ENCODE data around the gene RFX3.

RFX3 gene

DNA sequence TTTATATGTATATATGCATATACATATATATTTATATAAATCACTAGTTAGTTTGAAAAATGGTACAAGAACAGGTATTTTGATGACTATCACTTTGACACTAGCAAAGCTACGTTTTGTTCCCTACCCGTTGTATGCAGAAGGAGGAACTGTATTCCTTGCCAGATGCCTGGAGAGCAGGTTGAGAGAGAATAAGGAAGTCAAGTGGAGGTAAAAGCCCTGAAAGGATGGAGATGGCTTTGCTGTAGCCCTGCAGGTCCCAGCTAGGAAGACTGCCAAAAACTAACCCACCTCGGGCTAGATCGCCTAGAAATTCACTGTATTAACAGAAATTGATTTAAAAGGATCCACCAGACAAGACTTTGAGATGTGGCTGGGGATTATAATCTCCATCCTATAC, 229.3 kb downstream of the RFX3 start:
- H3K27me3 ChIP-seq (ENCODE audit: control insufficient read depth in 1 of 2, insufficient read depth in 2 of 2, low read length in 2 of 2), result no peaks in the 10 kb centered on the region

DNA sequence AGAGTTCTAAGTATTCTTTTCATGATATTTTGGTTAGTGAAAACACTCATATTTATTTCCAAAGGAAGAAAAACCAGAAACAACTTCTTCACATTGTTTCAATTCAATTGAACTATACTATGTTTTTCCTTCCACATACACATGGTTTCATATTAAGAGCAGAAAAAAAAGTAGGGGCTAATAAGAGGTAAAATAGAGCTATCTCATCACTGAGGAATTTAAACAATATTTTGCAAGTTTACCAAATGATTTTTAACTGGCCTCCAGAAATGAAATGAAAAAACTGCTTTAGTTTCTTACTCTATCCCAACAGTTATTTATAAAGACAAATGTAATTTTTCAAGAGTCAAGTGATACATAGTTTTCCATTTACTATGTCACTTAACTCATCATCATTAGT, 233.5 kb downstream of the RFX3 start:
- Histone ChIP-seq H3K27ac (ENCODE audit: low read depth, low read length) (no peak overlapping the region), H3K4me3 (ENCODE audit: low read depth in 1 of 2, low read length in 2 of 2) (no peak overlapping the region), H3K27me3 (ENCODE audit: control insufficient read depth in 1 of 2, insufficient read depth in 2 of 2, low read length in 2 of 2) (no peaks in the 10 kb centered on the region)

More for the DNA sequence above, 229.3 kb downstream of the RFX3 start:
- Histone ChIP-seq H3K27ac (ENCODE audit: low read depth, low read length) (no peak overlapping the region), H3K4me3 (ENCODE audit: low read depth in 1 of 2, low read length in 2 of 2) (no peak overlapping the region), H3K36me3 (ENCODE audit: insufficient read depth, low read length) (no peaks in the 10 kb centered on the region), H3K9ac (ENCODE audit: low read length) (no peak overlapping the region), H3K4me1 (ENCODE audit: insufficient read depth, low read length) (no peaks in the 10 kb centered on the region), H3K9me3 (ENCODE audit: low read length) (no peaks in the 10 kb centered on the region)

DNA sequence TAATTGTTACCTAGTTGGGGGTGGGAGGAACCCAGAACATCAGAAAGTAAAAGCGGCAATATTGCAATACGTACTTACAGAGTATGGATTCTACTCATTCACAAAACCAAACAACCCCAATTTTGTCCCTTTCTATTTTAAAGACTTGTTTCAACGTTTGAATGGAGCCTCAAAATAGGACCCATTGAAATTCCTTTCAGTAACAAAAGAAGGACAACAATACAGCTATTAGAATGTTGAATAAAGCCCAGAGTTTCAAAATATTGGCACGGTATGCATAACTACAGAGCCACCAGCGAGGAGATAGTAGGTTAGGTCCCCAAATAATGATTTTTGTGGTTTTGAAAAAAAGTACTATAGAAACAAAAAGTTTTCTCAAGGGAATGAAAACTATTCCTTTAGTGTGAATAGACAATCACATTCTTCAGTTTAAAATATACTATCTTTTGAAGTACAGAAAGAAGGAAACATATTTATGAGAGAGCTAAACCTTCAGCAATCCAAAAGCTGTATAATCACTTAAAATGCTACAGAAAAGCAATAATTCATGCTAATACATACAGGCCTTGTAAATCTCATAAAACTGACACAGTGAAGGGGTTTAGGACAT, 235.5 kb downstream of the RFX3 start:
- peaks cover 16% of the 10 kb centered on the region for H3K36me3 ChIP-seq (ENCODE audit: insufficient read depth, low read length)
- H3K4me1 ChIP-seq (ENCODE audit: insufficient read depth, low read length), result no peaks in the 10 kb centered on the region
- H3K9ac ChIP-seq (ENCODE audit: low read length), result no peak overlapping the region
- H3K27me3 ChIP-seq (ENCODE audit: control insufficient read depth in 1 of 2, insufficient read depth in 2 of 2, low read length in 2 of 2), result no peaks in the 10 kb centered on the region
- no peaks in the 10 kb centered on the region for H3K9me3 ChIP-seq (ENCODE audit: low read length)
- H3K27ac ChIP-seq (ENCODE audit: low read depth, low read length), result no peak overlapping the region
- H3K4me3 ChIP-seq (ENCODE audit: low read depth in 1 of 2, low read length in 2 of 2), result no peak overlapping the region

More for the DNA sequence above, 233.5 kb downstream of the RFX3 start:
- no peaks in the 10 kb centered on the region for H3K9me3 ChIP-seq (ENCODE audit: low read length)
- no peaks in the 10 kb centered on the region for H3K4me1 ChIP-seq (ENCODE audit: insufficient read depth, low read length)
- no peak overlapping the region for H3K9ac ChIP-seq (ENCODE audit: low read length)
- peaks cover 9% of the 10 kb centered on the region for H3K36me3 ChIP-seq (ENCODE audit: insufficient read depth, low read length)

DNA sequence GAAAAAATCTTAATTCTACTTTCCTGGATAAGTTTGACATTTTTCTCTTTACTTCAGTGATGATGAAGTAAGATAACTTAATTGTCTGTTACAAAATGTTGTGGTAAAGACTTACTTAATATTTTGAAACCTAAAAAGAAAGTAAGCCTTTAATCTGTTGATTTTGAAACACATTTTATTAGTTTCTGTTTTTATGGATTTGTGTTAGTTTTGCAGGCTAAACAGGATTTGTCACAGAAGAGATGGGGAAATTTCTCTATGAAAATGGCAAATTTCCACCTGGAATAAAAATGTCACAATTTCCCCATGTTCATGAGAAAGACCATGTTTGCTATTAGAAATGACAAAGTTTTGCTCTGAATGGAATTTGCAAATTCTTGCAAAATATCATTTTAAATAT, 237.1 kb downstream of the RFX3 start:
- H3K36me3 ChIP-seq (ENCODE audit: insufficient read depth, low read length), result peaks cover 16% of the 10 kb centered on the region
- no peak overlapping the region for H3K27ac ChIP-seq (ENCODE audit: low read depth, low read length)
- no peaks in the 10 kb centered on the region for H3K27me3 ChIP-seq (ENCODE audit: control insufficient read depth in 1 of 2, insufficient read depth in 2 of 2, low read length in 2 of 2)
- H3K9ac ChIP-seq (ENCODE audit: low read length), result no peak overlapping the region
- H3K4me3 ChIP-seq (ENCODE audit: low read depth in 1 of 2, low read length in 2 of 2), result no peak overlapping the region
- no peaks in the 10 kb centered on the region for H3K4me1 ChIP-seq (ENCODE audit: insufficient read depth, low read length)
- no peaks in the 10 kb centered on the region for H3K9me3 ChIP-seq (ENCODE audit: low read length)

DNA sequence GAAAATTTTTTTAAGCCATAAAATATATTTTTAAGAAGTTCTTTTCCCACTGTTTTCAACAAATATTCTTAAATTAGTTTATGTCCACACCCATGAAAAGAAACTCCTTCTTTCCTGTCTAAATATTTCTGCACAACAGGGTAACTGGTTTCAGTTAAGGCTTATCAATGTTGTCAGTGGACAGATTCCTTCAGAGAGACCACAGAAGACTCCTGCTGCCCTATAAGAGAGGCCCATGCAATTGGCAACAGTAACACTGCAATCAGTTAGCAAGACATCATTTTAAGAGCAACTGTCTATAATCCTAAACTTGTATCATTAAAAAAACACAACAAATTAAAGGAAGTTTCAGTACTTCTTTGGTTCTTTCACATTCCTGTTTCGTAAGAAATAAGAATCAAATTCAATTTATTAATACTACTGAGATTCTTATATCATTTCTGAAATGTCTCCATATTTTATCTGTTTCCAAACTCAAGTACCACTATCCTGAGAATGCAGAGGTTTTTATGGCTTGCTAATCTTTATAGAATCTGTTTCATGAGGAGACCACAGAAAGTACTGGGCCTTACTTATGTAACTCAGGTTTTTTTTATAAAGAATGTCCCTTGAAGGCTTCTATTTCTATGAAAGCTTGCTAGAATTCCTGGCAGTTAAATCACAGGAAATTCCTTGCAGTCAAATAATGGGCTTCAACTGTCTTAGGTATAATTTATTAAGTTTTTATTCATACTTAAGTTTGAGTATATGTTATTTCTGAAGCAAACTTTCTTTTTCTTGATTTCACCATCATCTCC, 240.2 kb downstream of the RFX3 start:
- no peak overlapping the region for H3K27ac ChIP-seq (ENCODE audit: low read depth, low read length)
- H3K27me3 ChIP-seq (ENCODE audit: control insufficient read depth in 1 of 2, insufficient read depth in 2 of 2, low read length in 2 of 2), result no peaks in the 10 kb centered on the region

DNA sequence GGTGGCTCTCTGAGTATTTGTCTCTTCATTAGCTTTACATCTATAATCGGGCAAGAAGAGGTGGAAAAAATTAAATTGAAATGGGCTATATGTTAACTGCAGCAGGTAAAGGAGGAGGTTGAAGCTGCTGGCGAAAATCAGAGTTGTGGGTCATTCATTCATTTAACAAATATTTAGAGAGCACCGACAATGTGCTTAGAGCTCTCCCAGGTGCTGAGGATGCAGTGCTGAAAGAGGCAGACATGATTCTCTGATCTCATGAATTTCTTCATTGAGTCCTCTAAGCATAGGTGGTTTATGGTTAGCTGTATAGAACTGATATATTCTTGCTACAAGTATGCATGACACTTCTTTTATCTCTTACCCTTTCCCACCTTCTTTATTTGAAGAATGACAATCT, 243.4 kb downstream of the RFX3 start:
- no peaks in the 10 kb centered on the region for H3K27me3 ChIP-seq (ENCODE audit: control insufficient read depth in 1 of 2, insufficient read depth in 2 of 2, low read length in 2 of 2)
- no peak overlapping the region for H3K4me3 ChIP-seq (ENCODE audit: low read depth in 1 of 2, low read length in 2 of 2)
- no peak overlapping the region for H3K27ac ChIP-seq (ENCODE audit: low read depth, low read length)
- H3K9ac ChIP-seq (ENCODE audit: low read length), result no peak overlapping the region
- peaks cover 8% of the 10 kb centered on the region for H3K36me3 ChIP-seq (ENCODE audit: insufficient read depth, low read length)
- H3K9me3 ChIP-seq (ENCODE audit: low read length), result no peaks in the 10 kb centered on the region
- H3K4me1 ChIP-seq (ENCODE audit: insufficient read depth, low read length), result no peaks in the 10 kb centered on the region

More for the DNA sequence above, 240.2 kb downstream of the RFX3 start:
- Histone ChIP-seq H3K4me1 (ENCODE audit: insufficient read depth, low read length) (no peaks in the 10 kb centered on the region), H3K4me3 (ENCODE audit: low read depth in 1 of 2, low read length in 2 of 2) (no peak overlapping the region), H3K9me3 (ENCODE audit: low read length) (no peaks in the 10 kb centered on the region), H3K9ac (ENCODE audit: low read length) (no peak overlapping the region), H3K36me3 (ENCODE audit: insufficient read depth, low read length) (peaks cover 16% of the 10 kb centered on the region)

DNA sequence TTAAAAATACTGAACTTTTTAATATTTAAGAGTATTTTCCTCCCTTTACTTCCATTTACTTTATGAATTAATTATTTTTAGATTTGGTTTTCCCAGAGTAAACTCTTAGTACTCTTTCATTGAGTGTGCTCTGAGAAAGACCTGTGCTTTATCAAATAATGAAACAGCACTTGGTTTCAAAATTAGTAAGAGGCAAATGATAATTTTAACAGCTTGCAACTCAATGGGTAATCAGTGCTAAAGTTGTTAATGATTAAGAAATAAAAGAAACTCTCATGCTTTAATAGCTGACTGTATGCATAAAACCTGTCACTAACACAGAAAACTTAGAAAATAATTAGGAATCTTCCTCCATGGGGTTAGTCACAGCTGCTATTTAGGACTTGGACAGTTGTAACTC, 244.4 kb downstream of the RFX3 start:
- Histone ChIP-seq H3K9ac (ENCODE audit: low read length) (no peak overlapping the region), H3K9me3 (ENCODE audit: low read length) (no peaks in the 10 kb centered on the region), H3K27ac (ENCODE audit: low read depth, low read length) (no peak overlapping the region), H3K4me3 (ENCODE audit: low read depth in 1 of 2, low read length in 2 of 2) (no peak overlapping the region), H3K27me3 (ENCODE audit: control insufficient read depth in 1 of 2, insufficient read depth in 2 of 2, low read length in 2 of 2) (no peaks in the 10 kb centered on the region), H3K36me3 (ENCODE audit: insufficient read depth, low read length) (no peaks in the 10 kb centered on the region), H3K4me1 (ENCODE audit: insufficient read depth, low read length) (no peaks in the 10 kb centered on the region)

DNA sequence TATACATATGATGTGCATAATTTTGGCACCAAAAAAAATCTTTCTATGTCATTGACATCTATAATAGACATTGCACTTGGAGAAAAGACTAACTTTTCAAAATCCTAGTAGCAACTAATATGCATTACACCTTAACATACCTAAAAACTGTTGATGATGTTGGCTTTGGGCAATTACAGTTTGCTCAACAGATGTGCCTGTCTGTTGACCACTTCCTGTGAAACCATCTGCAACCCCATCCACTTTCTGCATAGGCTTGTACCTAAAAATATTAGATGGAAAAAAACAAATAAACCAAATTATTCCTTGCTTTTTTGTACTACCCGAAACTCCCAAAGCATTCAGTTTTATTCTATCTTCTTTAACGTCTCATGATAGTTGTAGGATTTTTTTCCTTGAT, 248.6 kb downstream of the RFX3 start:
- Histone ChIP-seq H3K27ac (ENCODE audit: low read depth, low read length) (no peak overlapping the region), H3K27me3 (ENCODE audit: control insufficient read depth in 1 of 2, insufficient read depth in 2 of 2, low read length in 2 of 2) (no peaks in the 10 kb centered on the region), H3K4me3 (ENCODE audit: low read depth in 1 of 2, low read length in 2 of 2) (no peak overlapping the region), H3K9me3 (ENCODE audit: low read length) (no peaks in the 10 kb centered on the region), H3K4me1 (ENCODE audit: insufficient read depth, low read length) (no peaks in the 10 kb centered on the region), H3K9ac (ENCODE audit: low read length) (no peak overlapping the region), H3K36me3 (ENCODE audit: insufficient read depth, low read length) (peaks cover 5% of the 10 kb centered on the region)

DNA sequence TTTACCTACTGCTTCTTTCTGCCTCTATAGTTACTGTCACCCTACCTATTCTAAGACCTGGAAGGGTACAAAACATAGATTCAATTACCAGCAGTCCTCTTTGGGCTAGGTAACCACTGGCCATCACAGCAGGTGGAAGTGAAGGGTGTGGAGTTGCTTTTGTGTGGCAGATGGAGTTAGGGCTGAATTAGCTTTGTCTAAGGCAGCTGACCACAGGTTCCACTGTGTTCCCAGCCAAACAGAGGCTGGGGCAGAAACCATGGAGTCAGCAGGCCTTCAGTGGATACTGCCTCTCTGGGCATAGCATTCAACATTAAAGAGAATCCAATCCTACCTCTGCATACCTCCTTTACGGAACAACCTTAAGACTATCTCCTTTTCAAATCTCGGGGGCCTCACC, 254.2 kb downstream of the RFX3 start:
- H3K27ac ChIP-seq (ENCODE audit: low read depth, low read length), result no peak overlapping the region
- peaks cover 10% of the 10 kb centered on the region for H3K36me3 ChIP-seq (ENCODE audit: insufficient read depth, low read length)
- no peak overlapping the region for H3K9ac ChIP-seq (ENCODE audit: low read length)
- no peaks in the 10 kb centered on the region for H3K27me3 ChIP-seq (ENCODE audit: control insufficient read depth in 1 of 2, insufficient read depth in 2 of 2, low read length in 2 of 2)
- no peak overlapping the region for H3K4me3 ChIP-seq (ENCODE audit: low read depth in 1 of 2, low read length in 2 of 2)
- H3K9me3 ChIP-seq (ENCODE audit: low read length), result no peaks in the 10 kb centered on the region
- no peaks in the 10 kb centered on the region for H3K4me1 ChIP-seq (ENCODE audit: insufficient read depth, low read length)

DNA sequence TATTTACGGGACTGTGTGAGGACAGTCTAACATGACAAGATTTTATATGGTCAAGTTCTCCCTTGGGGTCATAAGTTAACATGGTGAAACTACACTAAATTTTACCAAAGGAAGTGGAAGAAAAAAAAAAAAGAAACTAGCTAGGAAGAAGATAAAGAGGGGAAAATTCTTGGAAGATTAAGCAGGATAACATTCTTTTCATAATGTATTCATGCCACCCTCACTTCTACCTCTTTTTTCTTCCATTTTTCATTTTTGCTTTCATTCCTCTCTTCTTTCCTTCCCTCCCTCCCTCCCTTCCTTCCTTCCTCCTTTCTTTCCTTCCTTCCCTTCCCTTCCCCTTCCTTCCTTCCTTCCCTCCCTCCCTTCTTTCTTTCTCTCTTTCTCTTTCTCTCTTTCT, 254.6 kb downstream of the RFX3 start:
- no peaks in the 10 kb centered on the region for H3K9me3 ChIP-seq (ENCODE audit: low read length)
- H3K36me3 ChIP-seq (ENCODE audit: insufficient read depth, low read length), result peaks cover 10% of the 10 kb centered on the region
- H3K4me3 ChIP-seq (ENCODE audit: low read depth in 1 of 2, low read length in 2 of 2), result no peak overlapping the region
- H3K27me3 ChIP-seq (ENCODE audit: control insufficient read depth in 1 of 2, insufficient read depth in 2 of 2, low read length in 2 of 2), result no peaks in the 10 kb centered on the region
- no peaks in the 10 kb centered on the region for H3K4me1 ChIP-seq (ENCODE audit: insufficient read depth, low read length)
- H3K9ac ChIP-seq (ENCODE audit: low read length), result no peak overlapping the region
- H3K27ac ChIP-seq (ENCODE audit: low read depth, low read length), result no peak overlapping the region

DNA sequence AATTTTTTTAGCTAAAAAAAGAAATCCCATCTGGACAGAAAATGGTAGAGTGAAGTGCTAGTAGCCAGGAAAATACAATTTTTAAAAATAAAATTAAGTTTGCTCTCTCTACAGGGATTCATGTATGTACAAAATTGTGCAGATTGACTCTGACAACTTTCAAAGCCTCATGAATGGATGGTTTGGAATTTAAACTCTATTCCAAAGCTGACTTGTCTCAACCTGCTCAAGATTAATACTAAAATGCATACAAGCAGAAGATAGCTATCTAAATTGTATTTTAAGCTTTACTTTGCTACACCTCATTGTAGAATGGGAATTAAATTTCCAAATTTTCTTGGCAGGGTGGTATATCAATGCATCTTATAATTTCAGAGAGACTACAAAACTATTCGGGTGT, 257.6 kb downstream of the RFX3 start:
- no peaks in the 10 kb centered on the region for H3K27me3 ChIP-seq (ENCODE audit: control insufficient read depth in 1 of 2, insufficient read depth in 2 of 2, low read length in 2 of 2)
- H3K27ac ChIP-seq (ENCODE audit: low read depth, low read length), result no peak overlapping the region
- no peak overlapping the region for H3K9ac ChIP-seq (ENCODE audit: low read length)
- H3K9me3 ChIP-seq (ENCODE audit: low read length), result no peaks in the 10 kb centered on the region
- peaks cover 8% of the 10 kb centered on the region for H3K36me3 ChIP-seq (ENCODE audit: insufficient read depth, low read length)
- no peak overlapping the region for H3K4me3 ChIP-seq (ENCODE audit: low read depth in 1 of 2, low read length in 2 of 2)
- H3K4me1 ChIP-seq (ENCODE audit: insufficient read depth, low read length), result no peaks in the 10 kb centered on the region

DNA sequence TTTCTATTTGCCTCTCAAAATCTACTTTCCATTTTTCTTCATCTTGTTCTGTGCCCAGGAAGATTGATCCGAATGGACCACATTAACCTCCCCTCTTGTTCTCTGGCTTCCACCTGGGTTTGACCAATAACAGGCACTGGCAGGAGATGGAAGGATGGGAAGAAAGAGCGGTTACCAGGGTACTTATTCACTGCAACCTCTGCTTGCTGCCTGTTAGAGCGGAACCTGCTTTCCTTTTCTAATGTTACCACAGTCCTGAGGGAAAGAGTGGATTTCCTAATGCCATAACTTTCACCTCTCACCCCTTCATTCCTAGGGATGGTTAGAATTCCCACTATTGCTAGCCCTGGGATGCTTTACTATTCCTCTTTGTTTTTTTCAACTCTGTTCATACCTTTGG, 262.1 kb downstream of the RFX3 start:
- no peaks in the 10 kb centered on the region for H3K4me1 ChIP-seq (ENCODE audit: insufficient read depth, low read length)
- no peak overlapping the region for H3K27ac ChIP-seq (ENCODE audit: low read depth, low read length)
- H3K4me3 ChIP-seq (ENCODE audit: low read depth in 1 of 2, low read length in 2 of 2), result no peak overlapping the region
- H3K27me3 ChIP-seq (ENCODE audit: control insufficient read depth in 1 of 2, insufficient read depth in 2 of 2, low read length in 2 of 2), result no peaks in the 10 kb centered on the region
- H3K9ac ChIP-seq (ENCODE audit: low read length), result no peak overlapping the region
- no peaks in the 10 kb centered on the region for H3K9me3 ChIP-seq (ENCODE audit: low read length)
- peaks cover 10% of the 10 kb centered on the region for H3K36me3 ChIP-seq (ENCODE audit: insufficient read depth, low read length)
